HCT116 (cell line): ENCODE results near the gene APBA3. TPM values are rescaled to one million over a fixed set of nuclear protein-coding genes. Genes with fewer than 3 reads are reported as not detected.

ENCODE experiments used
- ATAC-seq: fragments of 200-7000 bp; cut with Tn5 transposase; 2 replicates; pipeline ENCODE4 v1.9.1; 2020; ENCODE audit warnings: mild to moderate bottlenecking, moderate library complexity
- BruUV-seq: library from RNA; stranded (reverse); fragments of 400-500 nt; replicated peaks from 2 replicates; lab custom pipeline; 2021; lab: Mats Ljungman, UMichigan
- CTCF ChIA-PET: fragments of 300-600 bp; sonication (Branson Sonifier 250); formaldehyde crosslinking; loops from one replicate; lab custom pipeline; 2021; ENCODE audit warnings: antibody characterized with exemption; lab: Charles Lee
- POLR2A ChIA-PET: fragments of 300-600, 350-600 bp; sonication (Branson Sonifier 250); formaldehyde crosslinking; loops from one replicate; lab custom pipeline; 2021; ENCODE audit warnings: antibody characterized with exemption; lab: Charles Lee
- RAD21 ChIA-PET, 2 experiments: fragments of 300-600 bp; sonication (Branson Sonifier 250); formaldehyde crosslinking; loops; one replicate each; lab custom pipeline; 2023; ENCODE audit warnings: low total read pairs in 2 of 2; ENCODE audit not compliant: uncharacterized antibody in 2 of 2, unreplicated experiment in 2 of 2, low non-redundant PET in 1 of 2; lab: Charles Lee
- DNase-seq: peaks from one replicate; pipeline ENCODE4 v3.0.0-alpha.2; 2010; ENCODE audit warnings: low read depth, low spot score
- H2AFZ ChIP-seq: fragments of 200-600 bp; shearing (Covaris generic), sonication (generic); 2 replicates; pipeline ENCODE4 v1.6.1; 2017; ENCODE audit warnings: low read depth, mixed run types, mixed read lengths, antibody characterized with exemption, low read length; ENCODE audit not compliant: poor library complexity, severe bottlenecking
- H3K27ac ChIP-seq: 2 replicates; pipeline ENCODE4 v1.5.1; 2012; ENCODE audit warnings: low read depth, low read length
- H3K27me3 ChIP-seq: fragments of 200-600 bp; sonication (generic); 2 replicates; pipeline ENCODE4 v1.6.1; 2016; ENCODE audit warnings: mixed run types, low read length, mixed read lengths; ENCODE audit not compliant: insufficient read depth
- H3K36me3 ChIP-seq, 2 experiments: fragments of 200-500 bp in 1 of 2; fragments of 200-600 bp in 1 of 2; sonication (Bioruptor generic) in 1 of 2; sonication (generic) in 1 of 2; 2 replicates each; pipeline versions ENCODE4 v1.5.1 to v1.6.1; 2014 to 2016; ENCODE audit warnings: low read length in 2 of 2, inconsistent platforms in 1 of 2, mixed read lengths in 1 of 2, mixed run types in 1 of 2; ENCODE audit not compliant: insufficient read depth in 2 of 2, control insufficient read depth in 1 of 2
- H3K4me1 ChIP-seq, 2 experiments: fragments of 200-600 bp in 1 of 2; sonication (generic) in 1 of 2; 2 replicates each; pipeline versions ENCODE4 v1.5.1 to v1.6.1; 2012 to 2017; ENCODE audit warnings: low read length in 2 of 2, inconsistent platforms in 1 of 2, mild to moderate bottlenecking in 1 of 2, mixed read lengths in 1 of 2, mixed run types in 1 of 2, moderate library complexity in 1 of 2; ENCODE audit not compliant: insufficient read depth in 2 of 2, control insufficient read depth in 1 of 2
- H3K4me2 ChIP-seq: fragments of 200-600 bp; sonication (generic); 2 replicates; pipeline ENCODE4 v1.6.1; 2017; ENCODE audit warnings: mixed run types, low read length, mixed read lengths
- H3K4me3 ChIP-seq, 2 experiments: fragments of 200-600 bp in 1 of 2; sonication (generic) in 1 of 2; replicated peaks in 1 of 2; 2 replicates each; pipeline ENCODE4 v1.5.1; 2011 to 2016; ENCODE audit warnings: low read length in 2 of 2, control low read depth in 1 of 2, low read depth in 1 of 2, mild to moderate bottlenecking in 1 of 2, mixed read lengths in 1 of 2, mixed run types in 1 of 2
- H3K79me2 ChIP-seq: fragments of 200-600 bp; sonication (generic); 2 replicates; pipeline ENCODE4 v1.6.1; 2017; ENCODE audit warnings: mild to moderate bottlenecking, mixed run types, low read length, moderate library complexity, mixed read lengths; ENCODE audit not compliant: insufficient read depth
- H3K9ac ChIP-seq: fragments of 200-600 bp; sonication (generic); 2 replicates; pipeline ENCODE4 v1.6.1; 2016; ENCODE audit warnings: low read length, mixed read lengths
- H3K9me2 ChIP-seq: fragments of 200-600 bp; sonication (generic), shearing (Covaris generic); 2 replicates; pipeline ENCODE4 v1.6.1; 2017; ENCODE audit warnings: mixed run types, mild to moderate bottlenecking, moderate library complexity; ENCODE audit not compliant: insufficient read depth
- H3K9me3 ChIP-seq, 2 experiments: fragments of 200-500 bp in 1 of 2; fragments of 200-600 bp in 1 of 2; sonication (Bioruptor generic) in 1 of 2; sonication (generic) in 1 of 2; 2 replicates each; pipeline ENCODE4 v1.6.1; 2014 to 2017; ENCODE audit warnings: low read length in 2 of 2, mixed read lengths in 2 of 2, inconsistent platforms in 1 of 2, low read depth in 1 of 2, mild to moderate bottlenecking in 1 of 2, mixed run types in 1 of 2, moderate library complexity in 1 of 2; ENCODE audit not compliant: control insufficient read depth in 1 of 2, insufficient read depth in 1 of 2
- H4K20me1 ChIP-seq: fragments of 200-600 bp; sonication (generic), shearing (Covaris generic); 2 replicates; pipeline ENCODE4 v1.6.1; 2017; ENCODE audit warnings: mixed run types, mild to moderate bottlenecking, moderate library complexity; ENCODE audit not compliant: insufficient read depth
- ATF3 ChIP-seq: IDR thresholded peaks from 2 replicates; pipeline ENCODE4 v1.6.1; 2012
- CBX3 ChIP-seq: IDR thresholded peaks from 2 replicates; pipeline ENCODE4 v1.6.1; 2012; ENCODE audit warnings: low read depth
- CEBPB ChIP-seq: IDR thresholded peaks from 2 replicates; pipeline ENCODE4 v1.6.1; 2012; ENCODE audit warnings: low read depth
- EGR1 ChIP-seq: IDR thresholded peaks from 2 replicates; pipeline ENCODE4 v1.6.1; 2012; ENCODE audit warnings: low read depth
- ELF1 ChIP-seq: IDR thresholded peaks from 2 replicates; pipeline ENCODE4 v1.6.1; 2012; ENCODE audit warnings: low read depth, borderline replicate concordance
- EZH2 ChIP-seq: fragments of 200-600 bp; sonication (generic); IDR thresholded peaks from 2 replicates; pipeline ENCODE4 v1.6.1; 2017; ENCODE audit warnings: antibody characterized with exemption, mixed run types
- EZH2phosphoT487 ChIP-seq: fragments of 200-600 bp; IDR thresholded peaks from 2 replicates; pipeline ENCODE4 v1.6.1; 2018; ENCODE audit warnings: antibody characterized with exemption, borderline replicate concordance
- FOSL1 ChIP-seq: IDR thresholded peaks from 2 replicates; pipeline ENCODE4 v1.6.1; 2012; ENCODE audit warnings: low read depth
- JUND ChIP-seq: IDR thresholded peaks from 2 replicates; pipeline ENCODE4 v1.6.1; 2012
- MAX ChIP-seq: IDR thresholded peaks from 2 replicates; pipeline ENCODE4 v1.6.1; 2012
- POLR2A ChIP-seq: IDR thresholded peaks from 2 replicates; pipeline ENCODE4 v1.7.0; 2011; ENCODE audit warnings: borderline replicate concordance; ENCODE audit not compliant: insufficient read depth, insufficient read length; ENCODE audit errors: extremely low read depth
- POLR2AphosphoS5 ChIP-seq: IDR thresholded peaks from 2 replicates; pipeline ENCODE4 v1.6.1; 2011; ENCODE audit warnings: mild to moderate bottlenecking, low read depth, low read length, moderate library complexity
- RAD21 ChIP-seq: IDR thresholded peaks from 2 replicates; pipeline ENCODE4 v1.6.1; 2012; ENCODE audit warnings: low read depth, mild to moderate bottlenecking
- REST ChIP-seq: IDR thresholded peaks from 2 replicates; pipeline ENCODE4 v1.6.1; 2012; ENCODE audit warnings: low read depth
- SIN3A ChIP-seq: IDR thresholded peaks from 2 replicates; pipeline ENCODE4 v1.6.1; 2012; ENCODE audit warnings: low read depth
- SRF ChIP-seq: IDR thresholded peaks from 2 replicates; pipeline ENCODE4 v1.6.1; 2012; ENCODE audit warnings: low read depth
- YY1 ChIP-seq: IDR thresholded peaks from 2 replicates; pipeline ENCODE4 v1.6.1; 2011; ENCODE audit warnings: low read length, low read depth, moderate library complexity, mild to moderate bottlenecking; ENCODE audit not compliant: insufficient replicate concordance; ENCODE audit errors: extremely low read depth
- ZBTB33 ChIP-seq: IDR thresholded peaks from 2 replicates; pipeline ENCODE4 v1.6.1; 2011; ENCODE audit warnings: mild to moderate bottlenecking, low read length, moderate library complexity; ENCODE audit not compliant: insufficient replicate concordance; ENCODE audit errors: extremely low read depth
- ZFX ChIP-seq: fragments of 450-650 bp; IDR thresholded peaks from 2 replicates; pipeline ENCODE4 v1.6.1; 2017
- ZNF274 ChIP-seq: fragments of 200-500 bp; sonication (Bioruptor generic); IDR thresholded peaks from 2 replicates; pipeline ENCODE4 v1.6.1; 2014; ENCODE audit warnings: mild to moderate bottlenecking, low read depth, low read length, inconsistent platforms
- intact Hi-C: fragments of 100-400 bp; cut with micrococcal nuclease; formaldehyde crosslinking; loops from 2 replicates; pipeline ENCODE4 v1.10.0; 2022
- total RNA-seq: library from RNA; stranded (reverse); gene quantifications from one replicate; pipeline ENCODE4 v1.2.1, GENCODE V29; 2021; ENCODE audit not compliant: unreplicated experiment

APBA3 gene
- total RNA-seq, 1 experiment from 2014 or later, result 29.5 TPM

- Histone ChIP-seq H2AFZ (no peak overlapping the region), H3K36me3 (peaks cover 0 to 5% of the 10 kb centered on the region in 2 experiments; a peak in 2 of 4 replicates), H3K4me1 (peaks cover 6 to 14% of the 10 kb centered on the region in 2 experiments; a peak in 2 of 4 replicates), H3K27me3 (no peaks in the 10 kb centered on the region), H3K9me2 (no peaks in the 10 kb centered on the region), H4K20me1 (no peaks in the 10 kb centered on the region), H3K4me3 (no peak overlapping the region), H3K9me3 (no peaks in the 10 kb centered on the region), H3K4me2 (no peak overlapping the region), H3K27ac (no peak overlapping the region), H3K79me2 (peaks cover 19% of the 10 kb centered on the region), H3K9ac (no peak overlapping the region)
- TF ChIP-seq ELF1, result no peak
- no peak for TF ChIP-seq MAX
- TF ChIP-seq SIN3A, result no peak
- TF ChIP-seq YY1, result no peak
- no peak for TF ChIP-seq SRF
- no peak for TF ChIP-seq REST
- no peak for TF ChIP-seq ATF3
- no peak for TF ChIP-seq ZFX
- TF ChIP-seq CBX3, result no peak
- no peak for TF ChIP-seq JUND
- TF ChIP-seq POLR2A, result no peak
- no peak for TF ChIP-seq POLR2AphosphoS5
- TF ChIP-seq EZH2, result no peak
- TF ChIP-seq ZBTB33, result no peak
- TF ChIP-seq FOSL1, result no peak
- TF ChIP-seq CEBPB, result no peak
- TF ChIP-seq RAD21, result no peak
- TF ChIP-seq ZNF274, result no peak
- TF ChIP-seq EGR1, result no peak
- no peak for TF ChIP-seq EZH2phosphoT487
- DNase-seq (no peak), ATAC-seq (no peak)
- ChIA-PET POLR2A (no interaction called here), CTCF (no interaction called here), RAD21 (no interaction called here)
- BruUV-seq, result no TSS peak
- intact Hi-C loops, result no loop called here
These were observed 3.6 kb upstream of the APBA3 start for GRCh38 chr19:3765121-3765520.
